GM20431 (cell line): ENCODE data around the gene COL18A1.

Experiments used
- in situ Hi-C: fragments of 300-500 bp; cut with MseI, MboI; formaldehyde crosslinking; loops from one replicate; pipeline ENCODE4 v1.15.0; 2020; ENCODE audit warnings: low sequenced_read_pairs; ENCODE audit not compliant: unreplicated experiment

Gene COL18A1

DNA sequence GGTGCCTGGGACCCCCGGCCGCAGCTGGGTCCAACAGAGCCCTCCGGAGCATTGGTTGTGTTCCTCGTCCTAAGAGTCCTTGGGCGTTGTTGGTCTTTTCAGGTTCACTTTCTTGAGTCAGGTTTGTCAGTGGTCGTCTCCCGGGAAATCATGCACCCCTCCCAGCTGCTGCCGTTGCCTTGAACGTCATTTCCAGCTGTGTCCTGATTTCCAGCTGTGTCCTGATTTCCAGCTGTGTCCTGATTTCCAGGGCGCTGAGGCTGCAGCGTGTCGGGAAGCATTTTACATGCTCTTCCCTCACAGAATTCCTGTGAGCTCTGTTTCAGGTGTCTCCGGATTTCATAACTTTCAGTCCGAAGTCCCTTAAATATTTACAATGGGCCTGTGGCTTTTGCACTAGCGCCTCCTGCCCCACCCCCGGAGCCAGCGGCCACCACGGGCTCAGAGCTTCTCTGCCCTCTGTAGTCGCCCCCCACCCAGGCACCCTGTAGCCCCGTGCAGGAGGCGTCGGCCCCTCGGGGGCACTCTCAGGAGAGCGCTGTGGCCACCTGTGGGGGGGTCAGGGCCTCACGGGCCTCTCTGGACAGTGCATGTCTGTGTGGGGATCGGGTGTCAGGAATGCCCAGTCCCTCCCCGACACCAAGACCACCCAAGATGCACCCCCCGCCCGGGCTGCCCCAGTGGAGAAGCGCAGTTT lies 66.7 kb downstream of the COL18A1 start:
- in situ Hi-C loops, result no loop called here

DNA sequence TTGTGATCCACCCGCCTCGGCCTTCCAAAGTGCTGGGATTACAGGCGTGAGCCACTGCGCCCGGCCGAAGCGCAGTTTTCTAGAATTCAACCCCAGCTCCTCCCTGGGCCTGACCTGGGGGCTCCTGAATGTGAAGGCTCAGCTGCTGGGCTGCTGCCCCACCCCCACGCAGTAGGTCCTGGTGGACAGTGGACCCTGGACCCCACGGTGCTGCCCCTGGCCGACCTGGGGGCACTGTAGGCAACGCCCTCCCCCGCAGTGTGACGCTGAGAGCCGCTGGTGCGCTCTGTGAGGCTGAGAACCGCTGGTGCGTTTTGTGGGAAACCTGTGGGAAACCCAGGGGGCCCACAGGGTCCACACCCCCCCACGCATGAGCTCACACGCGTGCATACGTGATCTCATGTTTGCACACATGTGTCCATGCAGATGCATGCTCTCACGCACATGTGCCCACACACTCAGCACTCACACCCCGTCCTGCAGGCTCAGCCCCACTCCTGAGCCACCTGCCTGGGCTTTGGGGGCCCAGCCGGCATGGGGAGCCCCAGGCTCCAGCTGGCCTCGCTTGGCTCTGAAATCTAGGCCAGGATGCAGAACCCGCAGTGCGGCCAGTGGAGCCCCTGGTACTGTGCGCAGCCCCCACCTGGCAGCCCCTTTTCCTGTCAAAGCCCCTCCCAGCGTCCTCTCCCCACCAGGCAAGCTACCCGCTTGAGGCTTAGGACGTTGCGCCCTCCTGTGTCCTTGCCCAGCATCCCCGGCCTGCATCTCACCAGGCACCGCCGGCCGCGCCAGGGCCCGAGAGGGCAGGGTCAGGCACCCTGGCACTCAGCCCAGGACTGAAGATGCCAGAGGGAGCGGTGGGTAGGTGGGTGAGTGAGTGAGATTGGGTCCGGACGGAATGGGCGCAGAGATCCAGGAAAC lies 67.7 kb downstream of the COL18A1 start:
- in situ Hi-C loops, result no loop called here

DNA sequence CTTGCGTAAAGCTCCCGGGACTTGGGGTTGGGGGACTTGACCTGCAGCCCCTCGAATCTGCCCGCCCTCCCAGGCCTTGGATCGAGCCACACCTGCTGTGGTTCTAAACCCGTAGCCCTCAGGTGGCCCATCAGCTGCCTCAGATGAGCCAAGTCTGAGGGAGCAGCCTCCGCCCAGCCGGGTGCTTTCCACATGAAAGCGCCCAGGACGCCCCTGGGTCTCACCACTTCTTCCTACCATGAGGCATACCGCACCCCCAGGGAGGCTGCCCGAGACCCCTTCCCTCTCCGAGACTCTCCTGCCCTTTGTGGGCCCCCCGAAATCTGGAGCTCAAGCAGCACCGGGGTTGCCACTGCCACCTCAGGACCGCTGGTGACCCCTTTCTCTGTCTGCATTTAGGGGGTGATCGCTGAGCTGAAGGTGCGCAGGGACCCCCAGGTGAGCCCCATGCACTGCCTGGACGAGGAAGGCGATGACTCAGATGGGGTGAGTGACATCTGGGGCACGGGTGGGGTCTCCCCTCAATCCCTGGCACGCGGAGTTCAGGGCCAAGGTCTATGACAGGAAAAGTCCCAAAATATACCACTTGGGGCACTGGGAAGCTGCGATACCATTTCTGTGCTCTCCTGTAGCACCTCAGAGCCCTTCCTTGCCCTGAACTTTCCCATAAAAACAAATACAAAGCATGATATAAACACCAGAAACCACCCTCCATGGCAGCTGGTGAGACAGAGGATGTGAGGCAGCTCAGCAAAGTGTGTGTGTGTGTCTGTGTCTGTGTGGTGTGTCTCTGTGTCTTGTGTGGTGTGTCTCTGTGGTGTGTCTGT lies 68.7 kb downstream of the COL18A1 start:
- in situ Hi-C loops, result no loop called here

DNA sequence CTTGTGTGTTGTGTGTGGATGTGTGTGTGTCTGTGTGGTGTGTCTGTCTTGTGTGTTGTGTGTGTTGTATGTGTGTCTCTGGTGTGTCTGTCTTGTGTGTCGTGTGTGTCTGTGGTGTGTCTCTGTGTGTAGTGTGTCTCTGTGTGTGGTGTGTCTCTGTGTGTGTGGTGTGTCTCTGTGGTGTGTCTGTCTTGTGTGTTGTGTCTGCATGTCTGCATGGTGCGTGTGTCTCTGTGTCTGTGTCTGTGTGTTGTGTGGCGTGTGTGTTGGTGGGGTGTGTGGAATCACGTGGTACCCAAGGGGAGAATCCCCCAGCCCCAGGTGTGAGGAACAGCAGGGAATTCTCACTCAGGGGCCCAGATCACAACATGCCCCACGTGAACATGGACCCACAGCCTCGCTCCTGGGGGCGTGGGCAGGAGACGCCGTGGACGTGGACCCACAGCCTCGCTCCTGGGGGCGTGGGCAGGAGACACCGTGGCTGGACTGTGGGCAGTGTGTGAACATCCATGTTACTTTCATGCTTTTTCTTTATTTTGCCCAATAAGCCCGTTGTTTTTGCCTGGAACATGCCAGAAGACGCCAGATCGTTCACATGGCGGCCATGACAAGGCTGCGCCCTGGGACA lies 69.5 kb downstream of the COL18A1 start:
- in situ Hi-C loops, result no loop called here

DNA sequence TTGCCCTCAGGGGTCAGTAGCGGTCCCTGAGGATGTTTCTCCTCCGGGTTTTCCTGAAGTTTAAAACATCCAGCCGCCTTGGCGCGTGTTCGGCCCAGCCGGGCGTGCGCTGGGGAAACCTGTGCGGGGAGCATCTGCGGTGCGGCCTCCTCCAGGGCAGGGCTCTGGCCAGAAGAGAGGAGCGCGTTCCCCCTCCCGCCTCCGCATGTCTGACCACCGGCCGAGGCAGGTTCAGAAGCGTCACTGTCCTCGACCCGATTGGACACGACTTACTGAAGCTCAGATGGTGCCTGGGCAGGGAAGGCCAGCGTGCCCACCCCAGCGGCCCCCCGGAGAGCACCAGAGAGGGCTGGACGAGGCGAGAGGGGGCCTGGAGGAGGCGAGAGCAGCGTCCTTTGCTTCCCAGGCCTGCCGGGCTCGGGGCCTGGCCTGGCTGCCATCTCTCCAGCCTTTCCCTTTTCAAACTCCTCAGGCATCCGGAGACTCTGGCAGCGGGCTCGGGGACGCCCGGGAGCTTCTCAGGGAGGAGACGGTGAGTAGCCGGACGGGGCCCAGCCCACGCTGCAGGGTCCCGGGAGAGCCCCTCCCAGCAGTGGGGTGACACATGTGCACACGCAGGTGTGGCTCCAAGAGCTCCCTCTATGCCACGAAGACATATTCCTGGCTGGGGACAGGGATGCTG lies 70.2 kb downstream of the COL18A1 start:
- in situ Hi-C loops, result no loop called here

DNA sequence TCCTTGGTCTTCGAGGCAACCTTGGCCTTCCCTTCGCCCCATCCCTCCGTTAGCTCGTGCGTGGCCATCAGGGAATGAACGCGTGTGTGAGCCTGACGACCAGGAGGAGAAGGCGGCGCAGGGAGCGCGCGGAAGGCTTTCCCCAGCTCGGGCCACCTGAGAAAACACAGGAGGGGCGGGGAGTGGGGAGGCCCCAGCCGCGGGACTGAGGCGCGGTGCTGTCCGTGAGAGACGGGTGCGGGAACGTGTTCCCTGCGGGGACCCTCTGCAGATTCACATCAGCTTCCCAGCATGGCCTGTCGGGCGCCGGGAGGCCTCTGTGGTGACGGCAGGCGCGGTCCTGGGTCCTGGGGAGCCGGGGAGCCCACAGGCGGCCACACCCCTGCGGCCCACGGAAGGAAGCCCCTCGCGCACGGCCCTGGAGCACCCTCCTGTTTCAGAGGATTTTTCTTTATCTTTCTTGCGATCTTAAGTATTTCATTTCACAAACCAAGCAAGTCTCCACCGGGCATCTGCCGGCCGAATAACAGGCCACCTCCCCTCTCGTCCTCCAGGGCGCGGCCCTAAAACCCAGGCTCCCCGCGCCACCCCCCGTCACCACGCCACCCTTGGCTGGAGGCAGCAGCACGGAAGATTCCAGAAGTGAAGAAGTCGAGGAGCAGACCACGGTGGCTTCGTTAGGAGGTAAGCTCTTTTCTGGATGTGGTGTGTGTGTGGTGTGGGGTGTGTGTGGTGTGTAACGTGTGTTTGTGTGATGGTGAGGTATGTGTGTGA lies 71.0 kb downstream of the COL18A1 start:
- in situ Hi-C loops, result no loop called here

DNA sequence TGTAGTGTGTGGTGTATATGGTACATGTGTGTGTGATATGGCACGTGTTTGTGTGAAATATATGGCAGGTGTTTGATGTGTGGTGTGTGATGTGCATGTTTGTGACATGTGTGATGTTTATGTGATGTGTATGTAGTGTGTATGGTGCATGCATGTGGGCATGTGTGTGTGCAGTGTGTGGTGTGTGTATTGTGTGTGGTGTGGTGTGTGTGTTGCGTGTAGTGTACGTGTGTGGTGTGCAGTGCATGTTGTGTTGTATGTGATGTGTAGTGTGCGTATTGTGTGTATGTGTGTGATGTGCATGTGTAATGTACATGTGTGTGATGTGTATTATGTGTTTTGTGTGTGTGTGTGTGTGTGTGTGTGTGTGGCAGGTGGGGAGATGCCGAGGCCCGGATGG lies 71.6 kb downstream of the COL18A1 start:
- in situ Hi-C loops, result no loop called here

DNA sequence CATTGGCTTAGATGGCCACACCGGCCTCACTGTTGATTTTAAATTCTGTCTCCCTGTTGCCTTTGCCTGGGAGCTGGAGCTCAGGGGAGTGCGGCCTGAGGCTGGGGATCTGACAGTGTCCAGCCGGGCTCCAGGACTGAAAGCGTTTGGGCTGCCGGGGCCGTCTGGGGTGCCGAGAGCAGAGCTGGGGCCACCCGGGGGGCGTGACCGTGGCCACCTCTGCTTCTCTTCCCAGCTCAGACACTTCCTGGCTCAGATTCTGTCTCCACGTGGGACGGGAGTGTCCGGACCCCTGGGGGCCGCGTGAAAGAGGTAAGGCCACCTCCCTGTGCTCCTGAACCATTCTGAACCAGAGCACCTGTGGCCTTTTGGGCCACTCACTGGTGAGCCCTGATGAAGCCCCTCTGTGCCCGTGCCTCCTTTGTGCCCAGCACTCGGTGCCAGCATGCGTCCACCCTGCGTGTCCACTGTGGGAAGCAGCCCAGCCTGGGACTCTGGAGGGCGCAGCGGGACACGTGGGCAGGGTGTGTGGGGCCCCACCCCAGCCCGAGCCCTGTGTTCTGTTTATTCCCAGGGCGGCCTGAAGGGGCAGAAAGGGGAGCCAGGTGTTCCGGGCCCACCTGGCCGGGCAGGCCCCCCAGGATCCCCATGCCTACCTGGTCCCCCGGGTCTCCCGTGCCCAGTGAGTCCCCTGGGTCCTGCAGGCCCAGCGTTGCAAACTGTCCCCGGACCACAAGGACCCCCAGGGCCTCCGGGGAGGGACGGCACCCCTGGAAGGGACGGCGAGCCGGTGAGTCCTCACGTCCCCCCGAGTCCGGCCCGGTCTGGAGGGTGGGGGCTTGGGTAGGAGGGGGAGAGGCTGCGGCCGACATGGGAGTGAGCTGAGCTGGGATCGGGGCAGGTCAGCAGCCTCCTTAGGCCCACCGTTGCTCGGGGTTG lies 72.5 kb downstream of the COL18A1 start:
- in situ Hi-C loops, result no loop called here

DNA sequence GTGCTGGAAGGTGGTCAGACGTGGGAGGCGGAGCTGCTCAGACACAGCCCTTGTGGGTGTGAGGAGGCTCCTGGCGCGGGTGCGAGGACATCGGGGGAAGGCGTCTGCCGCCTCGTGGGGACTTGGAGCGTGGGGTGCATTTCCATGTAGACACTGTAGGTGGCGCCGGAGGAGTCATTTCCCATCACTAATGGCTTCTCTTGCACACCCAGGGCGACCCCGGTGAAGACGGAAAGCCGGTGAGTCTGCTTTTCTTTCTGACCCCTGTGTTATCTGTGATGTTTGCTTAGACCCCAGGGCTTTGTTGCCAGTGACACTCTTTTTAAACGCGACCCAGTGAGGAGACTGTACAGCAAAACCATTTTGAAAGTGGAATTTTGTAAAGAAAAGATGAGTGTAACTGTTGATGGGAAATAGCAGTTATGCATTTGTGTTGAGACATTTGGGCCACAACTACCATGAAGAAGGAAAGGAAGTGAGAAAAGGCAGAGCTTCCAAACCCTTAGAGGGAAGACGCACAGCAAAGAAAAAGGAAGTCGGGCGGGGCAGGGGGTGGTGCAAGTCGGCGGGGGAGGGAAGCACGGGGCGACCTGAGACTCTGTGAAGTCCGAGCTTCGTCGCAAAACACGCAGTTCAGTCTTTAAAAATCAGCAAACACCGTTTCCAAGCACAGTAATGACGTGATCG lies 73.3 kb downstream of the COL18A1 start:
- in situ Hi-C loops, result no loop called here

DNA sequence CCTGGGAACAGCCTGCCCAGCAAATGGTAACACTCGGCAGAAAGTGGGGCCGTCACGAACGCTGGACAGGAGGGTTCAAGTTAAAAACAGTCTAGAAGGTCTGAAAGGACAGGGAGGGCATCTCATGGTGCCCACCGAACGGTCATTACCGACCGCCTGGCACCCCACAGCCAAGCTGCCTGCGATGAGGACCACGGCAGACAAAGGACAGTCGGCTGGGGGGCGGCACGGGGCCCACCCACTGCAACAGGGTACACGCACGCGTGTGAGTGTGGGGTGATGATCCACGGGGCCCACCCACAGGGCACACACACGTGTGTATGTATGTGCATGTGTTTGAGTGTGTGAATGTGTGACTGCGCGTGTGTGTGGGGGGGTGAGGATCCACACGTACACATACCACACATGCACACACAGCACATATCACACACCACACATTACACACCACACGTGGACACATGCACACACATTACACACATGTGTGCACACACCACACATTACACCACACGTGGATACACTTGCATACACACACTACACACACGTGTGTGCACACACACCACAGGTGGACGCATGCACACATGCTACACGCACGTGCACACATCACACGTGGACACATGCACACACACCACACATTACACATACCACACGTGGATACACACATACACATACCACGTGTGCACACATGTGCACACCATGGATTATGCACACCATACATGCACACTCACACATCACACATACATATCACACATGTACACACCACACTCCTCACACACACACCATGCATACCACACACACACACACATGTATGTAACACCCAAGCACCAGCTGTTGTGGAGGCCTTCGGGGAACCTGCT lies 74.1 kb downstream of the COL18A1 start:
- in situ Hi-C loops, result no loop called here

DNA sequence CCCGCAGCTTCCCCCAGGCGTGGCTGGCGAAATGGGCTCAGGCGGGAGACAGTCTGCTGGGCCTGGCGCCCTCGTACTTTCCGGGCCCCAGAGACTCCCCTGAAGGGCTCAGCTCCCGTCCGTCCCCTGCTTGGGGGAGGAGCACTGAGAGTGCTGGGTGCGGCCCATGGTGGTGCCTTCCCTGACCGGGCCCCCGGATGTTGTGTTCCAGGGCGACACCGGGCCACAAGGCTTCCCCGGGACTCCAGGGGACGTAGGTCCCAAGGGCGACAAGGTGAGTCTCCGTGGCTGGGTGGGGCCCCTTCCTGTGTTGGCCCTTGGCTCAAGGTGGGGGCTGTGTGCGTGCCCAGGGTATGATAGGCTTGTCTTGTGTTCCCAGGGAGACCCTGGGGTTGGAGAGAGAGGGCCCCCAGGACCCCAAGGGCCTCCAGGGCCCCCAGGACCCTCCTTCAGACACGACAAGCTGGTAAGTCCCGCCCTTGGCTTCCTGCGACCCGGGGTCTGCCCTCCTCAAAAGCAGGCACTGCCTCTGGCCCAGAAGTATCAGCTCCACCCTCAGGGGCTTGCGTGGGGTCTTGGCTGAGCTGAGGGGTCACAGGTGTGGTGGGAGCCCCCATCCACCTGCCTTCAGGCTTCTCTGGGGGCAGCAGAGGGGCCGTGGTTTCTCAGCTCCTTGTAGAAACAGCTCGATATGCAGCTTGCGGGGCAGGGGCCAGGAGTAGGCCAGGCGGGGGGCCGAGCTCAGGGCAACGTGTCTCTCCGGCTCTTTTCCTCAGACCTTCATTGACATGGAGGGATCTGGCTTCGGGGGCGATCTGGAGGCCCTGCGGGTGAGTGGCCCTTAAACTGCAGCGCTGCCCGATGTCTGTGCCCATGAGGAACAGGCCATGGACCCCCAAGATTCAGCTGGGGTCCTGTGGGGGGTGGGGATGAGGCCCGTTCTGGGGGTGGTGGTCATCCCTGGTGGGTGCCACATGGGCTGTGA lies 75.0 kb downstream of the COL18A1 start:
- in situ Hi-C loops, result no loop called here

DNA sequence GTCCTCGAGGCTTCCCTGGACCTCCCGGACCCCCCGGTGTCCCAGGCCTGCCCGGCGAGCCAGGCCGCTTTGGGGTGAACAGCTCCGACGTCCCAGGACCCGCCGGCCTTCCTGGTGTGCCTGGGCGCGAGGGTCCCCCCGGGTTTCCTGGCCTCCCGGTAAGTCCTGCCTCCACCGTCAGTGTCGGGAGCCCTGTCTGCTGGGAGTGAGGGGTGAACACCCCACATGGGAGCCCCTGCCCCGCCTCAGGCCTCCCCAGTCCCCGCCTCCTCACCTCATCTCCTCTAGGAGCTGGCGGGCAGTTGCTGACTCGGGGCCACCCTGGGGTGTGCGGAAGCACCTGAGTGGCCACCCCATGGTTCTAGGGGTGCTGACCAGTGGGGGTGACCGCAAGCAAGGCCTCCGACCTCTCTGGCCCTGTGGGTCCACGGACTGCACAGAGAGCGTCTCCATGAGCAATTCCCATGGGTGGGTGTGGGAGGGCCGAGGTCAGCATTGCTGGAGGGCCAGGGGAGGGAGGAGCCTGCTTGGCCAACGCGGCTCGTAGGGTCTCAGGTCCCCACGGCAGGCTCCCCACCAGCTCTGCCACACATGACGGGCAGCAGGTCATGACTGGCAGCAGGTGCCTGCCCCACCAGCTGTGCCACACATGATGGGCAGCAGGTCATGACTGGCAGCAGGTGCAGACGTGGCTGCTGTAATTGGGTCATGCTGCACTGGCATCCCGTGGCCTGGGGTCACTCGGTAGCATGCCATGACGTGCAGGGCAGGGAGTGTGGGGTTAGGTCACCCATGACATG lies 75.9 kb downstream of the COL18A1 start:
- in situ Hi-C loops, result no loop called here

DNA sequence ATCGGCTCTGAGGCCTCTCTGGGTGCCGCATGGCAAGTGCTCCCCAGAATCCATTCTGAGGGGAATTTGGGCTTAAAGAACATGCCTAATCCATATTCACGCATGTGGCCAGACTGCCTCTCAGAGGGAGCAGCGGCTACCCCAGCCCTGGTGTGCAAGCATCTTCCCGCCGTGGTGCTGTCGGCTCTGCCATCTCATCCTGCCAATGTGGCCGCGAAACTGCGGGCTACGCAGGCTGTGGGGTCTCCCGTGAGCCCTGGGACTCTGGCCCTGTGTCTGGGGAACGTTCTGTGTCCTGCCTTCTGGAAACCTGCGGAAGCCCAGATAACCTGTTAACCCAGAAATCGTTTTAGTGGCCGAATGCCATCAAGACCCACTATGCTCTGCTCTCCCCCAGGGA lies 76.6 kb downstream of the COL18A1 start:
- in situ Hi-C loops, result no loop called here
